Measurements from ENCODE around the gene TMEM185A.
"Not testable (repeated sequence)": the region's sequence is repeated elsewhere in the genome, so short reads cannot be mapped to it uniquely, and the experiment has no call there.

Gene TMEM185A

GRCh38 chrX:149551245-149551938 is 80.2 kb downstream of the TMEM185A start:
- DNase-seq (ENCODE audit: low spot score): not testable (repeated sequence)

DNA sequence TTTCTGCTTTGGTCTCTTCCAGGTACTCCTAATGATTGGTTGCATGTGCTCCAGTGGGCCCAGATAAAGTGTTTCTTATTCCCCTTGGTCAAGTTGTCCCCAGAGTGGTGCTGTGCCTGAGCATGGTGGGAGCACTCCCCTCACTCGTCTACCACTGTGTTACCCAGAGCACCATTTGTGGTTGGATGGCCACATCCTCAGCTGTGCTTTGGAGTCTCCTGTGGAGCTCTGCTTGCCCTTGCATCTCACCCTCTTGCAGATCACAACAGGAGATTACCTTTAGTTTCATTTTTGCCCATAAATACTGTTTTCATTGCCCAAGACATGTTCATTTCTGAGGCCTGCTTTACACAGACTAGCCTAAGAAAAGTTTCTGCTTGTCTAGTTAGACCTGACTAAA is 81.1 kb downstream of the TMEM185A start:
- DNase-seq (ENCODE audit: low spot score): not testable (repeated sequence)

- not testable (repeated sequence) for DNase-seq (ENCODE audit: low spot score)
Observed at GRCh38 chrX:149549701-149550100, 81.9 kb downstream of the TMEM185A start, which contains the start of gene HSFX3. Gene HSFX3, minus strand, starts transcription at chrX:149549924. Its CDS starts 72 bp downstream, at chrX:149549852.

- DNase-seq (ENCODE audit: low spot score): not testable (repeated sequence)
Observed at GRCh38 chrX:149547782-149548181, 83.8 kb downstream of the TMEM185A start.

DNA sequence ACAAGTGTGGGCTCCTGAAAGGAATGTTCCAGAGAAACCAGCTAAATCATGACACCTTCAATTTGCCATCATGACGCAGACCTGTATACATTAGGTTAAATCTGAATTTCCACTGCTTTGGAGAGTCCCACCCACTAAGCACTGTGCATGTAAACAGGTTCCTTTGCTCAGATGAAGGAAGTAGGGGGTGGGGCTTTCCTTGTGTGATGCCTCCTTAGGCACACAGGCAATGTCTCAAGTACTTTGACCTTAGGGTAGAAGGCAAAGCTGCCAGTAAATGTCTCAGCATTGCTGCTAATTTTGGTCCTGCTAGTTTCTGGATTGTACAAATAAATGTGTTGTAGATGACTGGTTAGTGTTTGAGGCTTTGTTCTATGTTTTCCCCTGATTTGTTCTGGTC is 84.6 kb downstream of the TMEM185A start:
- not testable (repeated sequence) for DNase-seq (ENCODE audit: low spot score)
